Gastrocnemius medialis (tissue), 4 donors: ENCODE results near the gene ISG15. TPM values are rescaled to one million over a fixed set of nuclear protein-coding genes. Genes with fewer than 3 reads are reported as not detected.

Source experiments
- ATAC-seq, 2 donors: fragments of 150-250 bp; one replicate each; pipeline ENCODE4 v1.9.1; 2016
- DNase-seq, 2 donors: peaks; one replicate each; pipeline ENCODE4 v3.0.0-alpha.2; 2019
- H3K27ac ChIP-seq, 4 donors: fragments of 200-600 bp; sonication (generic); 1 replicate in 1 of 4; 2 replicates in 3 of 4; pipeline ENCODE4 v1.5.1; 2016 to 2018; ENCODE audit warnings: mild to moderate bottlenecking in 2 of 4, moderate library complexity in 1 of 4
- H3K27me3 ChIP-seq, 3 donors: fragments of 200-600 bp; sonication (generic) in 2 of 3; 1 replicate in 1 of 3; 2 replicates in 2 of 3; pipeline versions ENCODE4 v1.5.1 to v1.6.0; 2016 to 2019; ENCODE audit warnings: mild to moderate bottlenecking in 1 of 3, moderate library complexity in 1 of 3
- H3K36me3 ChIP-seq, 2 donors: fragments of 200-600 bp; sonication (generic) in 1 of 2; one replicate each; pipeline ENCODE4 v1.5.1; 2017 to 2018
- H3K4me1 ChIP-seq, 2 donors: fragments of 200-600 bp; sonication (generic) in 1 of 2; one replicate each; pipeline ENCODE4 v1.5.1; 2016 to 2017; ENCODE audit warnings: mild to moderate bottlenecking in 2 of 2
- H3K4me3 ChIP-seq, 4 donors: fragments of 200-600 bp; sonication (generic) in 3 of 4; 1 replicate in 1 of 4; 2 replicates in 3 of 4; pipeline ENCODE4 v1.5.1; 2016 to 2019; ENCODE audit warnings: mild to moderate bottlenecking in 2 of 4
- H3K9me3 ChIP-seq, 3 donors: fragments of 200-600 bp; sonication (generic) in 2 of 3; 1 replicate in 1 of 3; 2 replicates in 2 of 3; pipeline ENCODE4 v1.5.1; 2016 to 2019
- CTCF ChIP-seq, 5 experiments: fragments of 450-650 bp in 3 of 5; fragments of 200-600 bp in 2 of 5; sonication (generic) in 2 of 5; IDR thresholded peaks in 4 of 5; conservative IDR thresholded peaks in 1 of 5; 1 replicate in 4 of 5; 2 replicates in 1 of 5; pipeline ENCODE4 v1.5.1; 2016 to 2019; ENCODE audit warnings: antibody characterized with exemption in 5 of 5, mild to moderate bottlenecking in 3 of 5, moderate library complexity in 3 of 5
- POLR2A ChIP-seq, 2 donors: fragments of 450-650 bp; IDR thresholded peaks; one replicate each; pipeline ENCODE4 v1.6.1; 2017; ENCODE audit warnings: antibody characterized with exemption in 2 of 2, mild to moderate bottlenecking in 2 of 2, moderate library complexity in 2 of 2
- in situ Hi-C, 4 donors: fragments of 200-750 bp; cut with MboI; loops; one replicate each; pipeline versions ENCODE4 v1.15.0 to v1.8.0; 2017; ENCODE audit warnings: low sequenced_read_pairs in 4 of 4
- intact Hi-C: fragments of 100-400 bp; cut with DNase I; formaldehyde crosslinking; loops from one replicate; pipeline ENCODE4 v1.15.1; 2023; ENCODE audit warnings: low total_unique reads
- total RNA-seq, 4 donors: library from RNA; depleted of rRNA; stranded (reverse); fragments of >200 nt; gene quantifications; one replicate each; pipeline versions ENCODE4 v1.1.0 to v1.2.3, GENCODE V29; 2016

ISG15 gene
- total RNA-seq, 4 donors from 2014 or later, result 4.3 to 37.6 (median 10.2) TPM

GRCh38 chr1:1042835-1043234, 29.5 kb downstream of the ISG15 start:
- ATAC-seq (no peak), DNase-seq (no peak)
- TF ChIP-seq CTCF (IDR thresholded peaks at IDR 0.05 in 4 of 5, conservative IDR thresholded peaks at IDR 0.05 in 1 of 5) (no peak), POLR2A (IDR thresholded peaks at IDR 0.05) (no peak)
- no peaks in the 10 kb centered on the region for H3K9me3 ChIP-seq
- peaks cover 7 to 10% of the 10 kb centered on the region in 2 donors for H3K4me1 ChIP-seq
- in situ Hi-C loops, result no loop called here
- peaks cover 23 to 27% (median 25%) of the 10 kb centered on the region in 3 donors for H3K27me3 ChIP-seq
- H3K4me3 ChIP-seq, result no peak overlapping the region
- intact Hi-C loops, result no loop called here
- H3K36me3 ChIP-seq, result no peaks in the 10 kb centered on the region
- H3K27ac ChIP-seq, result no peak overlapping the region

GRCh38 chr1:1043411-1043810, 30.1 kb downstream of the ISG15 start:
- Histone ChIP-seq H3K36me3 (no peaks in the 10 kb centered on the region), H3K4me1 (peaks cover 7 to 10% of the 10 kb centered on the region in 2 donors), H3K27me3 (peaks cover 20 to 22% (median 21%) of the 10 kb centered on the region in 3 donors), H3K4me3 (no peak overlapping the region), H3K27ac (no peak overlapping the region), H3K9me3 (no peaks in the 10 kb centered on the region)
- ATAC-seq (no peak), DNase-seq (no peak)
- in situ Hi-C loops, result no loop called here
- intact Hi-C loops, result no loop called here
- TF ChIP-seq CTCF (IDR thresholded peaks at IDR 0.05 in 4 of 5, conservative IDR thresholded peaks at IDR 0.05 in 1 of 5) (no peak), POLR2A (IDR thresholded peaks at IDR 0.05) (no peak)

- no peak for DNase-seq
- no peak overlapping the region for H3K4me3 ChIP-seq
- no peaks in the 10 kb centered on the region for H3K9me3 ChIP-seq
- no peak overlapping the region for H3K27ac ChIP-seq
- intact Hi-C loops (no loop called here), in situ Hi-C loops (no loop called here)
- H3K27me3 ChIP-seq, result peaks cover 15 to 17% (median 16%) of the 10 kb centered on the region in 3 donors
- H3K36me3 ChIP-seq, result no peaks in the 10 kb centered on the region
- TF ChIP-seq CTCF (IDR thresholded peaks at IDR 0.05 in 4 of 5, conservative IDR thresholded peaks at IDR 0.05 in 1 of 5) (no peak), POLR2A (IDR thresholded peaks at IDR 0.05) (no peak)
- no peak for ATAC-seq
- H3K4me1 ChIP-seq, result peaks cover 7 to 10% of the 10 kb centered on the region in 2 donors
These were observed 30.6 kb downstream of the ISG15 start for GRCh38 chr1:1043921-1044320.

- H3K27ac ChIP-seq, result no peak overlapping the region
- no peak overlapping the region for H3K4me3 ChIP-seq
- TF ChIP-seq POLR2A (IDR thresholded peaks at IDR 0.05), result no peak
- TF ChIP-seq CTCF (IDR thresholded peaks at IDR 0.05 in 4 of 5, conservative IDR thresholded peaks at IDR 0.05 in 1 of 5), result no peak
- H3K27me3 ChIP-seq, result peaks cover 8 to 10% (median 9%) of the 10 kb centered on the region in 3 donors
- DNase-seq (no peak), ATAC-seq (no peak)
- peaks cover 5 to 10% of the 10 kb centered on the region in 2 donors for H3K4me1 ChIP-seq
- no peaks in the 10 kb centered on the region for H3K36me3 ChIP-seq
- no peaks in the 10 kb centered on the region for H3K9me3 ChIP-seq
- intact Hi-C loops (no loop called here), in situ Hi-C loops (no loop called here)
These were observed 31.3 kb downstream of the ISG15 start for GRCh38 chr1:1044455-1045078.

- intact Hi-C loops, result no loop called here
- Histone ChIP-seq H3K9me3 (no peaks in the 10 kb centered on the region), H3K27me3 (peaks cover 4 to 5% (median 4%) of the 10 kb centered on the region in 3 donors), H3K36me3 (no peaks in the 10 kb centered on the region), H3K4me3 (no peak overlapping the region), H3K27ac (no peak overlapping the region), H3K4me1 (peaks cover 0 to 5% of the 10 kb centered on the region in 2 donors)
- no peak for DNase-seq
- no peak for TF ChIP-seq CTCF (IDR thresholded peaks at IDR 0.05 in 4 of 5, conservative IDR thresholded peaks at IDR 0.05 in 1 of 5)
- no peak for TF ChIP-seq POLR2A (IDR thresholded peaks at IDR 0.05)
- in situ Hi-C loops, result no loop called here
- ATAC-seq, result no peak
These were observed 31.8 kb downstream of the ISG15 start for GRCh38 chr1:1045129-1045528.
